K562 (cell line): ENCODE data around the gene IKZF4. TPM values are rescaled to one million over a fixed set of nuclear protein-coding genes. Genes with fewer than 3 reads are reported as not detected.
"Not testable (repeated sequence)": the region's sequence is repeated elsewhere in the genome, so short reads cannot be mapped to it uniquely, and the experiment has no call there.

Experiments used
- ATAC-seq: fragments of 200-7000 bp; cut with Tn5 transposase; 3 replicates; pipeline ENCODE4 v1.9.1; 2020; ENCODE audit warnings: moderate library complexity
- BruUV-seq: library from RNA; stranded (reverse); fragments of 400-500 nt; replicated peaks from 2 replicates; lab custom pipeline; 2021; lab: Mats Ljungman, UMichigan
- CTCF ChIA-PET: fragments of 300-600 bp; formaldehyde crosslinking; extraction: SDS; loops from one replicate; lab custom pipeline; 2021; ENCODE audit warnings: low intra/inter-chr PET ratio; lab: Yijun Ruan, JAX
- POLR2A ChIA-PET: fragments of 300-600, 350-650 bp; sonication (Branson Sonifier 250); formaldehyde crosslinking; extraction: SDS; loops from one replicate; lab custom pipeline; 2021; ENCODE audit warnings: antibody characterized with exemption, inconsistent platforms; lab: Yijun Ruan, JAX
- DNase-seq, 4 experiments: peaks; one replicate each; pipeline versions ENCODE4 v3.0.0 to v3.0.0-alpha.2; 2011 to 2018; ENCODE audit warnings: low spot score in 3 of 4, mixed read lengths in 3 of 4; ENCODE audit errors: extremely low read depth in 1 of 4
- FAIRE-seq: peaks from 2 replicates; lab custom pipeline; 2011; peaks lifted over from hg19 to GRCh38; lab: Jason Lieb, UNC
- H2AFZ ChIP-seq: 2 replicates; pipeline ENCODE4 v1.6.0; 2011; ENCODE audit warnings: low read depth, low read length, control low read depth, inconsistent platforms
- H3K27ac ChIP-seq: fragments of 200-600 bp; 3 replicates; pipeline ENCODE4 v1.8.0; 2011; ENCODE audit warnings: low read depth, mild to moderate bottlenecking, control low read depth, inconsistent platforms, low read length, moderate library complexity, mixed read lengths; ENCODE audit errors: extremely low read depth
- H3K27me3 ChIP-seq, 2 experiments: fragments of 300-600 bp in 1 of 2; 2 replicates in 1 of 2; 3 replicates in 1 of 2; pipeline versions ENCODE4 v1.6.0 to v1.8.0; 2011; ENCODE audit warnings: inconsistent platforms in 2 of 2, low read length in 2 of 2, mild to moderate bottlenecking in 1 of 2, mixed read lengths in 1 of 2, moderate library complexity in 1 of 2; ENCODE audit not compliant: control insufficient read depth in 2 of 2, insufficient read depth in 2 of 2
- H3K36me3 ChIP-seq: fragments of 300-600 bp; 3 replicates; pipeline ENCODE4 v1.8.0; 2011; ENCODE audit warnings: mild to moderate bottlenecking, low read length, inconsistent platforms; ENCODE audit not compliant: control insufficient read depth, insufficient read depth
- H3K4me1 ChIP-seq, 2 experiments: fragments of 200-600 bp in 1 of 2; replicated peaks in 1 of 2; 2 replicates in 1 of 2; 3 replicates in 1 of 2; pipeline versions ENCODE4 v1.5.1 to v1.8.0; 2011; ENCODE audit warnings: inconsistent platforms in 2 of 2, low read length in 2 of 2, mild to moderate bottlenecking in 1 of 2, mixed read lengths in 1 of 2, moderate library complexity in 1 of 2; ENCODE audit not compliant: control insufficient read depth in 2 of 2, insufficient read depth in 2 of 2
- H3K4me2 ChIP-seq: 2 replicates; pipeline ENCODE4 v1.6.1; 2011; ENCODE audit warnings: low read length, control low read depth, inconsistent platforms, mixed read lengths; ENCODE audit not compliant: insufficient read depth
- H3K4me3 ChIP-seq: fragments of 200-600 bp; sonication (generic), shearing (Covaris generic); 2 replicates; pipeline ENCODE4 v1.5.1; 2016; ENCODE audit warnings: control low read depth, inconsistent platforms
- H3K79me2 ChIP-seq: fragments of 200-600 bp; 3 replicates; pipeline ENCODE4 v1.8.0; 2011; ENCODE audit warnings: low read length, inconsistent platforms; ENCODE audit not compliant: control insufficient read depth, insufficient read depth
- H3K9ac ChIP-seq, 2 experiments: 2 replicates each; pipeline versions ENCODE4 v1.6.0 to v1.6.1; 2011; ENCODE audit warnings: low read depth in 2 of 2, low read length in 2 of 2, control low read depth in 1 of 2, inconsistent platforms in 1 of 2, mild to moderate bottlenecking in 1 of 2, mixed read lengths in 1 of 2; ENCODE audit not compliant: insufficient read depth in 1 of 2
- H3K9me1 ChIP-seq: one replicate; pipeline ENCODE4 v1.6.0; 2011; ENCODE audit warnings: inconsistent platforms, mild to moderate bottlenecking, low read length, moderate library complexity; ENCODE audit not compliant: control insufficient read depth, insufficient read depth
- H3K9me3 ChIP-seq: replicated peaks from 2 replicates; pipeline ENCODE4 v1.5.1; 2011; ENCODE audit warnings: low read depth, low read length, inconsistent platforms; ENCODE audit not compliant: control insufficient read depth, insufficient read depth
- H4K20me1 ChIP-seq: replicated peaks from 2 replicates; pipeline ENCODE4 v1.6.1; 2011; ENCODE audit warnings: low read length, inconsistent platforms, mixed read lengths; ENCODE audit not compliant: control insufficient read depth, insufficient read depth
- EGR1 ChIP-seq: fragments of 450-650 bp; conservative IDR thresholded peaks from 2 replicates; pipeline ENCODE4 v1.6.1; 2017; ENCODE audit warnings: mild to moderate bottlenecking
- FOSL1 ChIP-seq: fragments of 200-800 bp; sonication (Bioruptor generic); conservative IDR thresholded peaks from 2 replicates; pipeline ENCODE4 v1.6.1; 2016; ENCODE audit warnings: missing genetic modification characterization, missing compliant biosample characterization
- JUND ChIP-seq, 2 experiments: IDR thresholded peaks; 2 replicates in 1 of 2; 3 replicates in 1 of 2; pipeline ENCODE4 v1.6.1; 2011; ENCODE audit warnings: borderline replicate concordance in 2 of 2, low read depth in 2 of 2, low read length in 2 of 2, improper control_type of control experiment in 1 of 2, missing biosample characterization in 1 of 2, missing genetic modification characterization in 1 of 2, missing genetic modification reagents in 1 of 2
- KDM1A ChIP-seq, 2 experiments: fragments of 450-650 bp; IDR thresholded peaks; 2 replicates each; pipeline ENCODE4 v1.6.1; 2016; ENCODE audit warnings: mild to moderate bottlenecking in 2 of 2
- NRF1 ChIP-seq, 2 experiments: fragments of 450-650 bp; IDR thresholded peaks in 1 of 2; conservative IDR thresholded peaks in 1 of 2; 2 replicates each; pipeline ENCODE4 v1.6.1; 2014; ENCODE audit warnings: mild to moderate bottlenecking in 2 of 2
- SMARCE1 ChIP-seq: fragments of 450-650 bp; IDR thresholded peaks from 2 replicates; pipeline ENCODE4 v1.7.1; 2016; ENCODE audit warnings: mild to moderate bottlenecking
- SPI1 ChIP-seq: IDR thresholded peaks from 2 replicates; pipeline ENCODE4 v1.6.1; 2011; ENCODE audit warnings: low read depth, low read length, control low read depth, borderline replicate concordance
- WGBS: fragments of 100-300 bp; shearing (Covaris generic); methylation state at CpG from one replicate; pipeline ENCODE4 v1.1.6; 2016; ENCODE audit warnings: low coverage, mixed read lengths; ENCODE audit not compliant: insufficient coverage; ENCODE audit errors: missing lambda C conversion rate; 5-methylcytosine and 5-hydroxymethylcytosine counted together
- in situ Hi-C: fragments of 300-500 bp; cut with MboI; formaldehyde crosslinking; loops from 4 replicates; pipeline ENCODE4 v1.15.0; 2018; ENCODE audit warnings: inconsistent platforms, mixed read lengths
- intact Hi-C: fragments of 100-400 bp; cut with micrococcal nuclease; formaldehyde crosslinking; loops from 2 replicates; pipeline ENCODE4 v1.14.2; 2022
- polyA plus RNA-seq, 8 experiments: library from polyadenylated mRNA; depleted of rRNA in 4 of 8; stranded (reverse) in 5 of 8; unstranded in 3 of 8; fragments of >200 nt; fragmentation: Nextera tagmentation in 2 of 8; fragmentation: Illumina TruSeq in 1 of 8; extraction: Ambion mirVana in 2 of 8; extraction: Trizol in 1 of 8; gene quantifications; 2 replicates each; pipeline versions ENCODE4 v1.2.1 to v1.2.3, GENCODE V29; 2011 to 2014; ENCODE audit warnings: inconsistent platforms in 1 of 8, missing spikeins in 1 of 8
- total RNA-seq, 7 experiments: library from RNA; depleted of rRNA in 6 of 7; stranded (reverse); fragments of >200 nt in 6 of 7; fragmentation: Illumina TruSeq in 2 of 7; extraction: Trizol in 2 of 7; gene quantifications; 2 replicates each; pipeline versions ENCODE4 v1.2.1 to v1.2.3, GENCODE V29; 2011 to 2021; ENCODE audit warnings: low replicate concordance in 1 of 7
- TF ChIP-seq, protein P1 (sequence below), 2 experiments: fragments of 450-650 bp in 1 of 2; sonication (generic) in 1 of 2; formaldehyde crosslinking in 1 of 2; IDR thresholded peaks in 1 of 2; conservative IDR thresholded peaks in 1 of 2; 2 replicates each; pipeline versions ENCODE4 v1.6.1 to v1.8.1; 2016 to 2023; ENCODE audit warnings: mild to moderate bottlenecking in 2 of 2, moderate library complexity in 2 of 2, inconsistent platforms in 1 of 2, missing genetic modification reagents in 1 of 2

IKZF4 gene
- total and polyA plus RNA-seq, 9 of the 15 experiments (the other 6 are each of a cell fraction or from before 2014, with no cell fraction given): 1.9 to 16.3 (median 3.6) TPM

DNA sequence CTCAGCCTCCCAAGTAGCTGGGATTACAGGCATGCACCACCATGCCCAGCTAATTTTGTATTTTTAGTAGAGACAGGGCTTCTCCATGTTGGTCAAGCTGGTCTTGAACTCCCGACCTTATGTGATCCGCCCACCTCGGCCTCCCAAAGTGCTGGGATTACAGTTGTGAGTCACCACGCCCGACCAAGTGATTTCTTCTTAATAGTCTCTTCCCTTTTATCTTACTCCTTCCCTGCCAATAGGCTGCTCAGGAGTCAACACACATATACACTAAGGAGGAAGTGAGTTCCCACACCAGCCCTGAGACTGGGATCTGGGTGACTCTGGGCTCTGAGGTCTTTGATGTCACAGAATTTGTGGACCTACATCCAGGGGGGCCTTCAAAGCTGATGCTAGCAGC lies 17.5 kb upstream of the IKZF4 start:
- H3K36me3 ChIP-seq: peaks cover 37% of the 10 kb centered on the region
- H3K9me1 ChIP-seq; H3K4me3 ChIP-seq; H4K20me1 ChIP-seq; intact Hi-C loops; BruUV-seq; H2AFZ ChIP-seq; H3K27ac ChIP-seq; H3K4me2 ChIP-seq; in situ Hi-C loops; H3K27me3 ChIP-seq; CTCF ChIA-PET; H3K79me2 ChIP-seq; H3K9me3 ChIP-seq; ATAC-seq; POLR2A ChIA-PET; TF ChIP-seq JUND (tag; IDR thresholded peaks at IDR 0.05; ENCODE audit: borderline replicate concordance, low read depth, low read length): not testable (repeated sequence)
- 34% methylated on average over 5 of the region's 5 CpGs for WGBS
- TF ChIP-seq FOSL1 (tag) (peak; percentile 62), KDM1A (IDR thresholded peaks at IDR 0.05) (peak; percentile 50 to 65), JUND (IDR thresholded peaks at IDR 0.05; ENCODE audit: borderline replicate concordance, low read depth, low read length) (0 out of 2 replicates have a peak, but pooled peaks have one; percentile 22), SPI1 (peak; percentile 81), SMARCE1 (0 out of 2 replicates have a peak, but pooled peaks have one; percentile 25), EGR1 (peak; percentile 77), NRF1 (conservative IDR thresholded peaks at IDR 0.05 in 1 of 2, IDR thresholded peaks at IDR 0.05 in 1 of 2) (peak in 1 of 2 experiments; percentile 44; a peak in 2 of 4 replicates)
- TF ChIP-seq, protein P1, sequence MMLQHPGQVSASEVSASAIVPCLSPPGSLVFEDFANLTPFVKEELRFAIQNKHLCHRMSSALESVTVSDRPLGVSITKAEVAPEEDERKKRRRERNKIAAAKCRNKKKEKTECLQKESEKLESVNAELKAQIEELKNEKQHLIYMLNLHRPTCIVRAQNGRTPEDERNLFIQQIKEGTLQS (IDR thresholded peaks at IDR 0.05): peak; percentile 60
- TF ChIP-seq, protein P1 (CRISPR knock-in tag; conservative IDR thresholded peaks at IDR 0.05): not testable (repeated sequence)
- H3K4me1 ChIP-seq: peaks cover 16 to 44% of the 10 kb centered on the region in 2 experiments
- peak; percentile 49 for FAIRE-seq
- peak in 2 of 4 experiments; percentile 27 to 53 for DNase-seq
- H3K9ac ChIP-seq: peak overlapping the region in 1 of 2 experiments; percentile 50; a peak in 1 of 4 replicates
